HepG2 (cell line): ENCODE results near the gene TXNRD3. TPM values are rescaled to one million over a fixed set of nuclear protein-coding genes. Genes with fewer than 3 reads are reported as not detected.
A peak's percentile ranks its signal among the peaks of the same experiment; 100 is the strongest.

Experiments
- ATAC-seq: fragments of 200-7000 bp; cut with Tn5 transposase; 3 replicates; pipeline ENCODE4 v1.9.1; 2020; ENCODE audit warnings: mild to moderate bottlenecking, moderate library complexity
- BruUV-seq: library from RNA; stranded (reverse); fragments of 400-500 nt; replicated peaks from 2 replicates; lab custom pipeline; 2021; lab: Mats Ljungman, UMichigan
- CTCF ChIA-PET: fragments of 300-600 bp; formaldehyde crosslinking; extraction: SDS; loops from one replicate; lab custom pipeline; 2021; ENCODE audit warnings: low total read pairs, inconsistent platforms, low intra/inter-chr PET ratio; lab: Yijun Ruan, JAX
- POLR2A ChIA-PET: fragments of 350-600 bp; sonication (Branson Sonifier 250); formaldehyde crosslinking; loops from one replicate; lab custom pipeline; 2020; ENCODE audit warnings: antibody characterized with exemption, inconsistent platforms; lab: Yijun Ruan, JAX
- DNase-seq: peaks from one replicate; pipeline ENCODE4 v3.0.0-alpha.2; 2015; ENCODE audit warnings: low spot score
- FAIRE-seq: peaks from 3 replicates; lab custom pipeline; 2011; peaks lifted over from hg19 to GRCh38; lab: Jason Lieb, UNC
- H2AFZ ChIP-seq: one replicate; pipeline ENCODE4 v1.6.1; 2011; ENCODE audit warnings: low read length, inconsistent platforms
- H3K27ac ChIP-seq: fragments of 300-600 bp; 3 replicates; pipeline ENCODE4 v1.8.0; 2011; ENCODE audit warnings: mixed run types, mild to moderate bottlenecking, mixed read lengths, low read length, inconsistent platforms; ENCODE audit not compliant: insufficient read depth; ENCODE audit errors: extremely low read length
- H3K27me3 ChIP-seq, 2 experiments: fragments of 200-600 bp in 1 of 2; 2 replicates in 1 of 2; 3 replicates in 1 of 2; pipeline versions ENCODE4 v1.6.0 to v1.8.0; 2011; ENCODE audit warnings: low read length in 2 of 2, mild to moderate bottlenecking in 2 of 2, moderate library complexity in 2 of 2, inconsistent platforms in 1 of 2; ENCODE audit not compliant: insufficient read depth in 2 of 2, control insufficient read depth in 1 of 2
- H3K36me3 ChIP-seq, 2 experiments: fragments of 200-600 bp in 1 of 2; replicated peaks in 1 of 2; 2 replicates in 1 of 2; 3 replicates in 1 of 2; pipeline versions ENCODE4 v1.5.1 to v1.8.0; 2011; ENCODE audit warnings: low read length in 2 of 2, inconsistent platforms in 1 of 2; ENCODE audit not compliant: insufficient read depth in 2 of 2, control insufficient read depth in 1 of 2
- H3K4me1 ChIP-seq: 2 replicates; pipeline ENCODE4 v1.5.1; 2012; ENCODE audit warnings: low read length, inconsistent platforms; ENCODE audit not compliant: insufficient read depth
- H3K4me2 ChIP-seq: 2 replicates; pipeline ENCODE4 v1.6.0; 2011; ENCODE audit warnings: low read depth, low read length, inconsistent platforms
- H3K4me3 ChIP-seq, 3 experiments: fragments of 200-600 bp in 1 of 3; sonication (generic), shearing (Covaris generic) in 1 of 3; replicated peaks in 1 of 3; 2 replicates each; pipeline ENCODE4 v1.5.1; 2011 to 2016; ENCODE audit warnings: low read length in 3 of 3, inconsistent platforms in 2 of 3, low read depth in 2 of 3, mild to moderate bottlenecking in 2 of 3, control low read depth in 1 of 3, mixed read lengths in 1 of 3; ENCODE audit not compliant: insufficient read depth in 1 of 3
- H3K79me2 ChIP-seq: one replicate; pipeline ENCODE4 v1.6.1; 2011; ENCODE audit warnings: low read length, inconsistent platforms; ENCODE audit not compliant: insufficient read depth
- H3K9ac ChIP-seq: 2 replicates; pipeline ENCODE4 v1.6.0; 2011; ENCODE audit warnings: mild to moderate bottlenecking, low read depth, low read length, inconsistent platforms; ENCODE audit not compliant: insufficient read depth
- H3K9me3 ChIP-seq: 2 replicates; pipeline ENCODE4 v1.5.1; 2012; ENCODE audit warnings: mild to moderate bottlenecking, low read length
- H4K20me1 ChIP-seq: 2 replicates; pipeline ENCODE4 v1.6.0; 2011; ENCODE audit warnings: inconsistent platforms, mild to moderate bottlenecking, low read length, moderate library complexity; ENCODE audit not compliant: insufficient read depth
- ADNP ChIP-seq: sonication (generic); formaldehyde crosslinking; IDR thresholded peaks from 2 replicates; pipeline ENCODE4 v1.4.0; 2020; ENCODE audit warnings: missing genetic modification reagents
- ELF4 ChIP-seq: sonication (generic); formaldehyde crosslinking; IDR thresholded peaks from 2 replicates; pipeline ENCODE4 v1.5.0; 2020; ENCODE audit warnings: missing genetic modification reagents, mild to moderate bottlenecking, moderate library complexity, borderline replicate concordance
- KLF15 ChIP-seq: sonication (generic); formaldehyde crosslinking; IDR thresholded peaks from 2 replicates; pipeline ENCODE4 v1.8.1; 2023; ENCODE audit warnings: borderline replicate concordance, mild to moderate bottlenecking, inconsistent platforms, missing genetic modification reagents, mixed read lengths
- MAX ChIP-seq: IDR thresholded peaks from 2 replicates; pipeline ENCODE4 v1.6.1; 2012; ENCODE audit warnings: inconsistent platforms
- NFE2L1 ChIP-seq: sonication (generic); formaldehyde crosslinking; IDR thresholded peaks from 2 replicates; pipeline ENCODE4 v1.4.0; 2020; ENCODE audit warnings: missing genetic modification reagents, mild to moderate bottlenecking, borderline replicate concordance
- SALL1 ChIP-seq: sonication (generic); formaldehyde crosslinking; IDR thresholded peaks from 2 replicates; pipeline ENCODE4 v1.8.0; 2022; ENCODE audit warnings: mild to moderate bottlenecking, missing genetic modification reagents
- SMAD9 ChIP-seq: sonication (generic); formaldehyde crosslinking; IDR thresholded peaks from 2 replicates; pipeline ENCODE4 v1.5.1; 2020; ENCODE audit warnings: mild to moderate bottlenecking, missing genetic modification reagents
- ZFYVE20 ChIP-seq: sonication (generic); formaldehyde crosslinking; IDR thresholded peaks from 2 replicates; pipeline ENCODE4 v1.8.0; 2023; ENCODE audit warnings: low read depth, mild to moderate bottlenecking, moderate library complexity, missing genetic modification reagents, borderline replicate concordance
- ZNF124 ChIP-seq: sonication (generic); formaldehyde crosslinking; IDR thresholded peaks from 2 replicates; pipeline ENCODE4 v1.4.0; 2020; ENCODE audit warnings: missing genetic modification reagents
- ZNF143 ChIP-seq: sonication (generic); formaldehyde crosslinking; IDR thresholded peaks from 2 replicates; pipeline ENCODE4 v1.4.0; 2020; ENCODE audit warnings: missing genetic modification reagents
- ZNF24 ChIP-seq: fragments of 450-650 bp; IDR thresholded peaks from 2 replicates; pipeline ENCODE4 v1.6.1; 2017; ENCODE audit warnings: antibody characterized with exemption, mild to moderate bottlenecking
- ZNF652 ChIP-seq: IDR thresholded peaks from 2 replicates; pipeline ENCODE4 v1.6.1; 2016; ENCODE audit warnings: low read depth, borderline replicate concordance
- ZNF687 ChIP-seq: sonication (generic); formaldehyde crosslinking; IDR thresholded peaks from 2 replicates; pipeline ENCODE4 v1.5.1; 2020; ENCODE audit warnings: mild to moderate bottlenecking, missing genetic modification reagents, moderate library complexity
- ZNF766 ChIP-seq: sonication (generic); formaldehyde crosslinking; IDR thresholded peaks from 2 replicates; pipeline ENCODE4 v1.5.0; 2020; ENCODE audit warnings: missing genetic modification reagents, borderline replicate concordance
- WGBS: methylation state at CpG from one replicate; pipeline ENCODE4 v1.1.6; 2017; ENCODE audit warnings: low lambda C conversion rate; 5-methylcytosine and 5-hydroxymethylcytosine counted together
- in situ Hi-C: cut with HindIII; loops from 2 replicates; pipeline ENCODE4 v1.10.0; 2017; ENCODE audit warnings: low pct_unique_long_range_greater_than_20kb; ENCODE audit not compliant: extremely low pct_ligation_motif_present
- intact Hi-C: fragments of 100-400 bp; cut with micrococcal nuclease; formaldehyde crosslinking; loops from one replicate; pipeline ENCODE4 v1.10.0; 2022; ENCODE audit not compliant: unreplicated experiment
- polyA plus RNA-seq, 8 experiments: library from polyadenylated mRNA; depleted of rRNA in 3 of 8; stranded (reverse) in 7 of 8; unstranded in 1 of 8; fragments of >200 nt; fragmentation: Illumina TruSeq in 4 of 8; extraction: Trizol in 4 of 8; gene quantifications; 2 replicates each; pipeline versions ENCODE4 v1.2.1 to v1.2.3, GENCODE V29; 2011 to 2016; ENCODE audit warnings: low read depth in 4 of 8, missing spikeins in 1 of 8, mixed read lengths in 1 of 8; ENCODE audit not compliant: insufficient read depth in 1 of 8
- total RNA-seq, 5 experiments: library from RNA; depleted of rRNA; stranded (reverse); fragments of >200 nt; fragmentation: Illumina TruSeq; extraction: Trizol; gene quantifications; 2 replicates each; pipeline ENCODE4 v1.2.3, GENCODE V29; 2016; ENCODE audit warnings: low read depth in 1 of 5

The TXNRD3 gene
- total and polyA plus RNA-seq, 2 of the 13 experiments (the other 11 are each of a cell fraction or from before 2014, with no cell fraction given), result 4.8 to 20.7 TPM

DNA sequence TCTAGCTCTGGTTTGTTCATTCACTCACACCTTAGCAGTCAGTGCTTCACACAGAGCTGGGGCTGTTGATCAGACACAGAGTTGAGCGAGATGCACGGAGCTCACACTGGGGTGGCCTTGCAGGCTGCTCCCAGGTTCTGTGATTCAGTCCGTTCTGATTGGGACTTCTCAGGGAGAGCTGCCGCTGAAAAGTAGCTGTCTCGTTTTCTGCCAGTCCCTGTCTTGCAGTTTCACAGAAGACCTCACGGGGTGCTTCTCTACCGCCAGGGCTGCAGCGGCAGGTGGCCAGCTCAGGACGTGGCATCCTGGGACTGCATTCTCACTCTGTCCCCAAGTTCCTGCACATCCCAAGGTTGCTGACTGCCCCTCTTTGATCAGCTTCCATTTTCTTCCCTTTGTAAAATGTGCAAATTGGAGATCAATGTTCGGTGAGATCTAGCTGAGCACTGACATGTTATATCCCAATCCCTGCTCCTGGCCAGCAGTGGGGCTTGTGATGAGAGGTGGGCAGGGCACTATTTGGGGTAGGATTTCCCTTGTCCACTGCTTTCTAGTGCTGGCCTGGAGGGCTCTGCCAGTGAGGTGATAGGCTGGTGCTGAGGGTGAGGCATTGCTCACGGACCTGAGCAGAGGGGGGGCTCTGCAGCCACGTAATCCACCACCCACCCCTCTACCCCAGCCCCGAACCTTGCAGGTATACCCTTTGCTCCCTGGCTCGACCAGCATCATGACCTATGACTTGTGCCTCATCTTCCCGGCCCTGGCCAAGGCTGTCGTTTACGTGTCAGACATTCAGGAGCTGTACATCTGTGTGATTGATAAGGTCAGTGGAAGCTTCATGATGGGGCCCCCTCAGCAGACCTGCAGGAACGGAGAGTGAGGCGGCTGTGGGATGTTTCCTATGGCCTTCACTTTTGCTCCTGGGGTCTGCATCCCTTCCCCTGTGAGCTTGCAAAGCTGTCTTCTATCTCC, 5.3 kb upstream of the TXNRD3 start:
- no peak overlapping the region for H3K27ac ChIP-seq
- no peak overlapping the region for H2AFZ ChIP-seq
- peaks cover 7% of the 10 kb centered on the region; the same call in 1 of the 2 replicates for H3K9me3 ChIP-seq
- H3K4me1 ChIP-seq, result peaks cover 14% of the 10 kb centered on the region
- POLR2A ChIA-PET, result interaction anchor here (1.2 kb wide), 1 partner anchor 136 kb away, joined by 3 read pairs; no protein-coding TSS in a partner anchor
- H3K9ac ChIP-seq, result no peak overlapping the region
- ATAC-seq, result peak; percentile 81
- no peak overlapping the region for H3K4me3 ChIP-seq
- no peaks in the 10 kb centered on the region for H3K36me3 ChIP-seq
- peak; percentile 28 for DNase-seq
- peaks cover 0 to 44% of the 10 kb centered on the region in 2 experiments; a peak in 4 of 5 replicates for H3K27me3 ChIP-seq
- in situ Hi-C loops (no loop called here), intact Hi-C loops (no loop called here)
- H4K20me1 ChIP-seq, result no peaks in the 10 kb centered on the region
- CTCF ChIA-PET, result no interaction called here
- BruUV-seq, result no TSS peak
- no peaks in the 10 kb centered on the region for H3K79me2 ChIP-seq
- H3K4me2 ChIP-seq, result 0 out of 2 replicates have a peak overlapping the region, but pooled peaks have one; percentile 34
- WGBS, result 22% methylated on average over 9 of the region's 19 CpGs
- no peak for FAIRE-seq
- no peak for TF ChIP-seq KLF15 (CRISPR knock-in tag)
- no peak for TF ChIP-seq ADNP (CRISPR knock-in tag)
- no peak for TF ChIP-seq NFE2L1 (CRISPR knock-in tag)
- no peak for TF ChIP-seq ZNF24
- 0 out of 2 replicates have a peak, but pooled peaks have one; percentile 22 for TF ChIP-seq ZNF687
- no peak for TF ChIP-seq SMAD9 (CRISPR knock-in tag)
- no peak for TF ChIP-seq ZNF652 (CRISPR knock-in tag)
- TF ChIP-seq ELF4, result no peak
- no peak for TF ChIP-seq ZNF766
- peak; percentile 17; the same call in 1 of the 2 replicates for TF ChIP-seq SALL1 (CRISPR knock-in tag)
- TF ChIP-seq ZNF124 (CRISPR knock-in tag), result no peak
- TF ChIP-seq ZNF143 (CRISPR knock-in tag), result 0 out of 2 replicates have a peak, but pooled peaks have one; percentile 19
- TF ChIP-seq ZFYVE20 (CRISPR knock-in tag), result no peak
- TF ChIP-seq MAX, result 0 out of 2 replicates have a peak, but pooled peaks have one; percentile 22
